CD4-positive, alpha-beta T cell (primary cell): ENCODE measurements around the gene TOMM5. TPM values are rescaled to one million over a fixed set of nuclear protein-coding genes. Genes with fewer than 3 reads are reported as not detected.
A peak's percentile ranks its signal among the peaks of the same experiment; 100 is the strongest.

Experiments used
- ATAC-seq: fragments of 200-7000 bp; cut with Tn5 transposase; one replicate; pipeline ENCODE4 v1.10.0; 2022; ENCODE audit warnings: mild to moderate bottlenecking; ENCODE audit not compliant: poor library complexity
- CTCF ChIA-PET: fragments of 350-600 bp; sonication (Branson Sonifier 250); formaldehyde crosslinking; loops from one replicate; lab custom pipeline; 2021; ENCODE audit warnings: antibody characterized with exemption, inconsistent platforms; lab: Charles Lee
- POLR2A ChIA-PET: fragments of 350-600 bp; sonication (Branson Sonifier 250); formaldehyde crosslinking; loops from one replicate; lab custom pipeline; 2021; ENCODE audit warnings: antibody characterized with exemption, inconsistent platforms; lab: Charles Lee
- DNase-seq, 14 experiments: peaks; one replicate each; pipeline ENCODE4 v3.0.0-alpha.2; 2013 to 2020; ENCODE audit warnings: mixed read lengths in 2 of 14
- H3K27ac ChIP-seq, 2 donors: one replicate each; pipeline versions ENCODE4 v1.5.1 to v1.7.0; 2013; ENCODE audit warnings: low read length in 2 of 2, low read depth in 1 of 2, mild to moderate bottlenecking in 1 of 2
- H3K27me3 ChIP-seq, 2 experiments: 1 replicate in 1 of 2; 2 replicates in 1 of 2; pipeline versions ENCODE4 v1.6.1 to v1.7.0; 2013; ENCODE audit warnings: low read length in 2 of 2, control low read depth in 1 of 2, mild to moderate bottlenecking in 1 of 2, moderate library complexity in 1 of 2; ENCODE audit not compliant: insufficient read depth in 2 of 2, control insufficient read depth in 1 of 2
- H3K36me3 ChIP-seq: one replicate; pipeline ENCODE4 v1.6.1; 2013; ENCODE audit warnings: low read length, control low read depth; ENCODE audit not compliant: insufficient read depth
- H3K4me1 ChIP-seq: one replicate; pipeline ENCODE4 v1.6.1; 2013; ENCODE audit warnings: low read length, control low read depth; ENCODE audit not compliant: insufficient read depth
- H3K4me3 ChIP-seq: one replicate; pipeline ENCODE4 v1.5.1; 2013; ENCODE audit warnings: mild to moderate bottlenecking, low read length, moderate library complexity
- H3K9me3 ChIP-seq, 2 experiments: 1 replicate in 1 of 2; 2 replicates in 1 of 2; pipeline versions ENCODE4 v1.6.1 to v1.7.0; 2013; ENCODE audit warnings: low read length in 2 of 2, mild to moderate bottlenecking in 2 of 2, control low read depth in 1 of 2, moderate library complexity in 1 of 2; ENCODE audit not compliant: control insufficient read depth in 1 of 2, insufficient read depth in 1 of 2
- H3K27ac Mint-ChIP-seq: one replicate; pipeline ENCODE4 v1.8.0; 2020; ENCODE audit warnings: mixed read lengths
- H3K27me3 Mint-ChIP-seq: one replicate; pipeline ENCODE4 v1.8.0; 2021; ENCODE audit warnings: mixed read lengths
- H3K36me3 Mint-ChIP-seq: one replicate; pipeline ENCODE4 v1.8.0; 2021; ENCODE audit warnings: low read depth, mixed read lengths
- H3K4me1 Mint-ChIP-seq: one replicate; pipeline ENCODE4 v1.8.0; 2021; ENCODE audit warnings: low read depth, mixed read lengths
- H3K4me3 Mint-ChIP-seq: one replicate; pipeline ENCODE4 v1.8.0; 2020; ENCODE audit warnings: mild to moderate bottlenecking, mixed read lengths
- H3K9me3 Mint-ChIP-seq: one replicate; pipeline ENCODE4 v1.8.0; 2020; ENCODE audit warnings: mixed read lengths
- CTCF ChIP-seq: fragments of 200-600 bp; IDR thresholded peaks from one replicate; pipeline ENCODE4 v1.8.0; 2022; ENCODE audit warnings: antibody characterized with exemption, mild to moderate bottlenecking
- intact Hi-C, 2 experiments: fragments of 100-400 bp; cut with DNase I in 1 of 2; cut with micrococcal nuclease in 1 of 2; formaldehyde crosslinking; loops; one replicate each; pipeline versions ENCODE4 v1.15.1 to v1.9.0; 2023 to 2025; cut with DNase I, micrococcal nuclease
- total RNA-seq, 174 experiments: library from RNA in 2 of 174; stranded (reverse) in 2 of 174; gene quantifications; one replicate each; pipeline ENCODE4 v1.2.3 and lab custom pipeline; 2021 to 2026

Gene TOMM5
- total RNA-seq, 2 experiments from 2014 or later, result 31.4 to 35.3 TPM

GRCh38 chr9:37575001-37575400 is 17.4 kb downstream of the TOMM5 start:
- intact Hi-C loops, result no loop called here
- Mint-ChIP-seq H3K27ac (no peak overlapping the region), H3K27me3 (no peaks in the 10 kb centered on the region), H3K36me3 (peaks cover 5% of the 10 kb centered on the region), H3K9me3 (no peaks in the 10 kb centered on the region), H3K4me3 (peak overlapping the region; percentile 86), H3K4me1 (peaks cover 24% of the 10 kb centered on the region)
- Histone ChIP-seq H3K4me1 (peaks cover 13% of the 10 kb centered on the region), H3K36me3 (no peaks in the 10 kb centered on the region), H3K27me3 (no peaks in the 10 kb centered on the region), H3K9me3 (no peaks in the 10 kb centered on the region), H3K4me3 (no peak overlapping the region), H3K27ac (no peak overlapping the region)
- ChIA-PET CTCF (no interaction called here), POLR2A (interaction anchor here (1.4 to 1.5 kb wide), 2 partner anchors 9 to 18 kb away, joined by 4 to 10 read pairs; partner anchors contain the start of gene TOMM5)
- no peak for TF ChIP-seq CTCF
- no peak for ATAC-seq
- DNase-seq, result no peak

GRCh38 chr9:37574241-37574721 is 18.1 kb downstream of the TOMM5 start:
- Histone ChIP-seq H3K27ac (no peak overlapping the region), H3K4me3 (no peak overlapping the region), H3K36me3 (no peaks in the 10 kb centered on the region), H3K27me3 (no peaks in the 10 kb centered on the region), H3K4me1 (peaks cover 13% of the 10 kb centered on the region), H3K9me3 (no peaks in the 10 kb centered on the region)
- TF ChIP-seq CTCF, result no peak
- intact Hi-C loops, result no loop called here
- peak overlapping the region; percentile 63 for H3K4me3 Mint-ChIP-seq
- no peaks in the 10 kb centered on the region for H3K27me3 Mint-ChIP-seq
- no peak overlapping the region for H3K27ac Mint-ChIP-seq
- peaks cover 5% of the 10 kb centered on the region for H3K36me3 Mint-ChIP-seq
- ChIA-PET POLR2A (interaction anchor here (1.4 kb wide), 1 partner anchor 18 kb away, joined by 10 read pairs; the partner anchor contains the start of gene TOMM5), CTCF (no interaction called here)
- H3K4me1 Mint-ChIP-seq, result peaks cover 24% of the 10 kb centered on the region
- no peaks in the 10 kb centered on the region for H3K9me3 Mint-ChIP-seq
- no peak for ATAC-seq
- no peak for DNase-seq

GRCh38 chr9:37571282-37571681 is 21.1 kb downstream of the TOMM5 start:
- CTCF ChIA-PET, result no interaction called here
- peaks cover 8% of the 10 kb centered on the region for H3K4me1 ChIP-seq
- H3K4me3 ChIP-seq, result no peak overlapping the region
- H3K27me3 Mint-ChIP-seq, result no peaks in the 10 kb centered on the region
- ATAC-seq (no peak), DNase-seq (no peak)
- POLR2A ChIA-PET, result no interaction called here
- H3K27me3 ChIP-seq, result no peaks in the 10 kb centered on the region
- no peaks in the 10 kb centered on the region for H3K36me3 ChIP-seq
- no peak for TF ChIP-seq CTCF
- H3K27ac Mint-ChIP-seq, result no peak overlapping the region
- peaks cover under 1% of the 10 kb centered on the region for H3K36me3 Mint-ChIP-seq
- H3K4me1 Mint-ChIP-seq, result peaks cover 8% of the 10 kb centered on the region
- no peaks in the 10 kb centered on the region for H3K9me3 Mint-ChIP-seq
- no peaks in the 10 kb centered on the region for H3K9me3 ChIP-seq
- no peak overlapping the region for H3K27ac ChIP-seq
- intact Hi-C loops, result no loop called here
- no peak overlapping the region for H3K4me3 Mint-ChIP-seq
